ENCODE data around the gene CEP78.

The CEP78 gene

DNA sequence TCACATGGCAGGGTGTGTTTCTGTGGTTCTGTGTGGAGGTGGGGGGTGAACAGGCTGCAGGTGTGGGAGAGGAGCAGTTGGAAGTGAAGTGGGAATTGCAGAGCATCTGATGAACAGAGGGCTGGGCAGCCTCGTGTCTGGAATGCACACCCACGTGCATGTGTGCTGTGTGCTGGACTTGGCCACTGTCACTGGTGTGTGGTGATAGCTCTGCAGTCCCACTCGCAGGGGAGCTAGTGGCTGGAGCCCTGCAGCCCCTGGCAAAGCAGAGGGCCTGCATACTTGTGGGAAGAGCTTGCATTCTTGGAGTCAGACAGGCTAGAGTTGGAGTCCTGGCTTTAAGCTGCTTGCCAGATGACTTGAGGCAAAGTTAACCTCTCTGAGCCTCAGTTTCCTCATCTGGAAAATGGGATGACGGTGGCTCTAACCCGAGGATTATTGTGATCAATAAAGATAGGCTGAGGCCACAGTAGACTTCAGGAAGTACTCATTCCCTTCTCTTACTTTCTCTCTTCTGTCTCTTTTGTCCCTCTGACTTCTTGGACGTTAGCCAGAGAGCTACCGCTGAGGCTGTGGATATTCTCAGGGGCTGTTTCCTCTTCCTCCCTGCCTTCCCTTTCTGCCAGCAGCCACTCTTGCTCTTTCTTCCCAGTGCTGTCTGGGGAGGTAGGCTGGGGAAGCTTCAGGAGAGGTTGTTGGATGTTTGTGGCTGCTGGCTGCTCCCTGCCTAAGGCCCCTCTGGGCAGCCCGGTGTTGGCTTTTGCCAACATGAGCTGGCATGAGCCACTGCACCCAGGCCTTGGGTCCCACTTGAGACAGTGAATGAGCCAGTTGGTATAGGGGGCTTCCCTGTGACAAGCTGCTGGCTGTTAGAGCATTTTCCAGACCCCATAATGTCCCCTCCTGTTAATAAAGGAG, 79.3 kb downstream of the CEP78 start:
- no peak for DNase-seq

DNA sequence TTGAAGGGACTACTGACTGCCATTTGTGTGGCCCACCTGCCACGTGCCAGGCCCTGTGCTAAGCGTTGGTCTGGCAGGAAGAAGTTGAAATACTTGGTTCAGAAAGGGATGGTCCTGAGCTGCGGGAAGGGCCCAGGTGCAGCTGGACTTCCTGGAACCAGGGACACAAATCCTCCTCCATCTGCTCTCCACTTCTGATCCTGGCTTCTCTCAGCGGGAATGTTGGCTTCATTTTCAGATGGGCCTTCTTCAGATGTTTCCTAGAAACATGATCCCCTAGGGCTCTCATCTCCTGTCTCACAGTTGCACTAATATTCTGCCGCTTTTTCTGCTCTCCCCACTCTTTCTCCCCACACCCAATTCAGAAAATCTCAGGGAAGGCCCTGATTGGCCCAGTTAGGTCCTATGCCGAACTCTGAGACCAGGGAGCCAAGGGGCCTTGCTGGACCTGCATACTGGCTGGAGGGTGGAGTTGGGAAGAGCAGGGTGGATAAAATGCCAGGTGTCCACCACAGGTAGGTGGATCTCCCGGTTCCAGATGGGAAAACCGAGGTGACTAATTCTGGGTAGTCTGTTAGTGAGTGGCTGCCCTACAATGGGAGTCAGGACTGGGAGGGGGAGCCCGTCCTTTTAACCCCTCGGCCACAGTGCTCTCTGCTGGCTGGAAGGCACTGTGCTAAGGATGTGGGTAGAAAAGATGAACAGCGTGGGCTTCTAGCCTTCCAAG, 80.5 kb downstream of the CEP78 start:
- no peak for DNase-seq

GRCh38 chr9:78319197-78320029, 83.5 kb downstream of the CEP78 start:
- no peak for DNase-seq

GRCh38 chr9:78320030-78320693, 84.3 kb downstream of the CEP78 start:
- DNase-seq, result no peak

DNA sequence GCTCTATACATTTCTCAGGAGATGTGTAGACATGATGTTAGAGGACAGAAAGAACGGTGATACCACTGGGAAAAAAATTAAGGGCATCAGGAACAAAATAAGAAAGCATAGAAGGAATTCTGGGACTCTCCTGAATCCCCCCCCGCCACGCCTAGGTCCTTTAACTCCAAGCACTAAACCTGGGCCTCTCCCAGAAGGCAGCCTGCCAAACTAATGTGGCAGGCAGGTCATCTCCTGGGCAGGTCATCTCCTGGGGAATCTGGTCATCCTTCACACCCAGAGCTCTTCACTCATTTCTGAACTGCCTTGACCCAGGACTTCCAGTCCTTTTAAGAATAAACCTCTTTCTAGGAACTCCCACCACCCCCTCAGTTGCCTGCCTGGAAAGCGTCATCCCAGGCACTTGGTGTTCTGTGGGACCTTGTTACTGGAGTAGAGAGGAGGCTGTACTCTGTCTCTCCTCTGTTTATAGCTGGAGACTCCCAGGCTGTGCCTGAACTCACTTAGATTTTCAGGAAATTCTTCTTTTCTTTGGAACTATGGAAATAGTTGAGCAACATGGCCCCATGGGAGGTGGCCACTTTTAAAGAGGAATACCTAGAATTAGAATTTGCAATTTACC, 85.1 kb downstream of the CEP78 start:
- no peak for DNase-seq

DNA sequence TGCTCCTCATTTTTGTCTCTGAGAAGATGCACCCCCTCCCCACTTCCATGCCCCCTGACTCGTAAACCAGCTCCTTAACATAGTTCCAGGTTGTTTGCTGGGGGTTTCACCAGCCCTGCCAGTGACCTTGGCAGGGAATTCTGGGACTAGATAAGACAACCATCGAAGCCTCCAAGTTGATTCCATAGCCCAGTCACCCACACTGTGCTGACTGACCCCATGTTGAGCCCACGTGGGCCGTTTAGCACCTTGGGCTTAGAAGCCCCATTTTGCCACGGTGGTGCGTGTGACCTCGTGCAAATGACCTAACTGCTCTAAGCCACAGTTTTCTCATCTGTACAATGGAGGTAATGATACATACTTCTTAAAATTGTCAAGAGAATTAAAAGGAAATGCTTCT, 85.6 kb downstream of the CEP78 start:
- DNase-seq, result no peak

- no peak for DNase-seq
Measured at GRCh38 chr9:78324068-78324650, 88.3 kb downstream of the CEP78 start.

DNA sequence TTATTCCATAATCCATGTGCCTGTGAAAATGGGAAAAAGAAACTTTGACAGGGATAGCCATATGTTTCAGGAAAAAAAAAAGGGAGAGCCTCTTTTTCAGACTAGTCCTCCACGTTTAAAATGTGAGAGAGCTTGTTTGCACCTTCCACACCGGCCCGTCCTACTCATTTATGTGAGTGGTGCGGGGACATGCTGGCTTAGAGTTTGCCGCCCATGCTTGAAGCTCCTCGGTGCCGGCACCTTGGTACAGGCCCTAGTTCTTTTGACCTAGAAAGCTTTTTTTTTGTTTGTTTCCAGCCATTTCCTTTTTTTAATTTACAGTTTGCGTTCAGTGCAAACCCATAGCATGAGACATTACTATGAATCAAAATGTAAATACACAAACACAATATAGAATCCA, 88.8 kb downstream of the CEP78 start:
- no peak for DNase-seq

GRCh38 chr9:78325343-78325742, 89.5 kb downstream of the CEP78 start:
- no peak for DNase-seq

DNA sequence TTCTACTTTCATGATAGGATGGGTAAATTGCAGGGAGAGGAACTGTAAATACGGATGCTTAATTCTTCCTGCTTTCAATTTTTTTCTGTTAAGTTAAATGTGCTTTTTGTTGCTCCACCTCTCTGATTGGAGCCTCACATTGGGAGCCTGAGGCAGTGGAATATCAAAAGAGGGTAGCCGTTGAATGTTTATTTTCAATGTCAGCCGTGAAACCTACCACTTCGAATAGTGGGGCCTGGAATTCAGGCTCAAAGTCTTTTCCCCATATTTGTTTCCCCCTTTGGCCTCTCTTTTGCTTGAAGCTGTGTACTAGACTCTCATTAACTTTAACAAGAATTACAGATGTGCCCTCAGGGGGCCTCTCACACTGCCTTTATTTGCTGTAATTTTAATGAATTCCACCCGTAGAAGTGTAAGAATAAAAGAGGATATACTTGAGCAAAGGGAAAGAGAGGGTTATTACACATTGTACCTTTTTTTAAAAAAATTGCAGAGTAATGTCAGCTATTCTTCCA, 90.0 kb downstream of the CEP78 start:
- no peak for DNase-seq

GRCh38 chr9:78326564-78326963, 90.7 kb downstream of the CEP78 start:
- DNase-seq, result no peak

Data from stimulated activated naive CD4-positive, alpha-beta T cell treated with Interleukin-2 at 50 U/mL for 16 hours (primary cell).